ENCODE measurements around the gene CCDC181.

The CCDC181 gene

DNA sequence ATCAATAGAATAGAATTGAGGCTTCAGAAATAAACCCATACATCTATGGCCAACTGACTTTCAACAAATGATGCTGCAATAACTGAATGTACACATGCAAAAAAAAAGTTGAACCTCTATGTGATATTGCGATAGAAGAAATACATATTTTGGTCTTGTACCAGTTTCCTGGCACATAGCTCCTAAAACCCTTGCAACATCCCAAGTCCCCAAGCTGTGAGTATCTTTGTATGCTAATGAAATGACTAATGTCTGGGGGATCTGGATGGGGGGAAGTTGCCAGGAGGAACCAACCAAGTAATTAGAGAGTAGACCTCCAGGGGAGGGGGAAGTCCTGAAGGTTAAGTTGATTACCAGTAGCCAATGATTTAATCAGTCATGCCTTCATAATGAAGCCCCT is 34.9 kb downstream of the CCDC181 start:
- DNase-seq: no peak

DNA sequence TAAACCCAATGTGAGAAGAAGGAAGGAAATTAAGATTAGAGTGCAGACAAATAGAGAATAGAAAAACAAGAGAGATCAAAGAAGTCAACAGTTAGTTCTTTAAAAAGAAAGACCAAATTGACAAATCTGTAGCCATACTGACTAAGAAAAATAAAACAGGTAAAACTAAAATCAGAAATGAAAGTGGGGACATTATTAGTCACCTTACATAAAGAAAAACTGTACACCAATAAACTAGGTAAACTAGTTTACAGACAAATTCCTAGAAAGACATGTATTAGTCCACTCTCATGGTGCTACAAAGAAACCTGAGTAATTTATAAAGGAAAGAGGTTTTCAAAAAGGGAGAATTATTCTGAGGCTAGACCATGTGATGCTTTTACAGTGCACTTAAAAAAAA is 37.0 kb downstream of the CCDC181 start:
- DNase-seq: no peak

DNA sequence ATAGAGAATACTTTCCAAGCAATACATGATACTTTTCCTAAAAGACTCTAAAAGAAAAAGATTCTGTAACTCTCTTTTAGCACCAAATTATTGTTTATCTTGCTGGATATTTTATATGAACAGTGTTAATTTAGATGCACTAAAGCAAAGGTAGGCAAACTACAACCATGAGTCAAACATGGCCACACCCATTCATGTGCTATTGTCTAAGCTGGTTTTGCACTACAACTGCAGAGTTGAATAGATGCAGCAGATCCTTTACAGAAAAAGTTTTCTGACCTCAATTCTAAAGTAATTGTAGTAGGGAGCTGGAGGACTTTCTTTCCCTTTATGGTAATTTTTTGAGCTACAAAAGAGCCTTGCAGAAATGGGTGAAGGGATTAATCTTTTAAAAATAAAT is 39.9 kb downstream of the CCDC181 start:
- DNase-seq: no peak

DNA sequence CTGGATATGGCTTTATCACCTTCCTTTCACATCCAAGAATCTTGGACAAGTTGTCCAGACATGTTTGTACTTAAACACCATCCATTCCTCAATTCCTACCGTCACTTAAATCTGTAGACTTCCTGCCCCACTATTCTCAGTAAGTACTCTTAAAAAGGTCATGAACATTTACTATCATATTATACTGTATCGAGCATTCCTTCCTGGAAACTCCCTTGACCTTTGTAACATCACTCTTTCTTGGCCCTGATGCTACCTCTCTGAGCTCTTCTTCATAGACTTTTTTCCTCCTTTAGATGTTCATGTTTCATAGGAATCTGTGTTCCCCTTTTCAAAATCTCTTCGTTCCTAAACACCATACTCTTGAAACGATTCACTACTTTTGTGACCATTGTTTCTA is 43.8 kb downstream of the CCDC181 start:
- no peak for DNase-seq

DNA sequence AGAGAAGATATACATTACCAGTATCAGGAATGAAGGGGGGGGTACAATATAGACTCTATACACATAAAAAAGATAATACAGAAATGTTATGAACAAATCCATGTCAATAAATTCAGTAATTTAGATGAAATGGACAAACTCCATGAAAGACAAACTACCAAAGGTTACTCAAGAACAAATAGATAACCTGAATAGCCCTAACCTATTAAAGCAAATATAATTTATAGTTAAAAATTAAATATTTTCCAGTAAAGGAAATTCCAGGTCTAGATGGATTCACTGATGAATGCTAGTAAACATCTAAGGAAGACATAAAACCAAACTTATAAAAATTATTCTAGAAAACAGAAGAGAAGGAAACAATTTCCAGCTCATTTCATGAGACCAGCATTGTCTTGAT is 46.1 kb downstream of the CCDC181 start:
- no peak for DNase-seq

DNA sequence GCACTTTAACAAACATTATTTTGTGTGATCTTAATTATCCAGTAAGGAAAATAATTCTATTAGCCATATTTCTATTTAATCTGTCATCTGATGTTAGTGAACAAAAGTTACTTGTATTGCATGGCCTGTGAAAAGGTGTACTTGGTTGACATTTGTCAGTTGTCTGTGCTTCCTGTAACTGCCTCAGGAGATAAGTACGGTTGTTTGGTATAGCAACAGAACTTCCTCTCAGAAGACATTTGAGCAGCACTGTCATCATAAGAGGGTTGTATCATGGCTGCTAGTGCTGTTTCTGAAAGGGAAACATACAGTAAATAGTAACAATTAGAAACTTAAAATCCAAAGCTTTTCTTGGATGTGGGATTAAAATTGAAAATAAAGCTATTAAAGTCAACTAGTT is 55.9 kb downstream of the CCDC181 start:
- DNase-seq: no peak

DNA sequence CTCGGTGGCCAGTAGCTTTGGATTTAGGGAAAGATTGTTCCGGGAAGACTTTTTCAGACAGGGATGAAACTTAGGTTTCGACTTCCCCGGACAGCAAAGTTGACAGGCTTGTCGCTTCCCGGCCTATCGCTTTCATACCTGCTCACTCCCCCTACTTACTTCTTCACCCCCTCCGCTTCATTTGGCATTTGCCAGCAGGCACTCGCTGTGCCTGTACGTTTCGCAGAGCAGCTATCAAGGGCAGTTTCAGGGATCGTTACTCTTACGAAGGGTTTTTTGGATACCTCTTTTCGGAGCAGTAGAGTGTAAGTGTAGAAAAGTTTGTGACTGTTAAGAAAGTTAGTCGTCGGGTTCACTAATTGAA is 58.9 kb downstream of the CCDC181 start:
- peak; percentile 28 for DNase-seq

DNA sequence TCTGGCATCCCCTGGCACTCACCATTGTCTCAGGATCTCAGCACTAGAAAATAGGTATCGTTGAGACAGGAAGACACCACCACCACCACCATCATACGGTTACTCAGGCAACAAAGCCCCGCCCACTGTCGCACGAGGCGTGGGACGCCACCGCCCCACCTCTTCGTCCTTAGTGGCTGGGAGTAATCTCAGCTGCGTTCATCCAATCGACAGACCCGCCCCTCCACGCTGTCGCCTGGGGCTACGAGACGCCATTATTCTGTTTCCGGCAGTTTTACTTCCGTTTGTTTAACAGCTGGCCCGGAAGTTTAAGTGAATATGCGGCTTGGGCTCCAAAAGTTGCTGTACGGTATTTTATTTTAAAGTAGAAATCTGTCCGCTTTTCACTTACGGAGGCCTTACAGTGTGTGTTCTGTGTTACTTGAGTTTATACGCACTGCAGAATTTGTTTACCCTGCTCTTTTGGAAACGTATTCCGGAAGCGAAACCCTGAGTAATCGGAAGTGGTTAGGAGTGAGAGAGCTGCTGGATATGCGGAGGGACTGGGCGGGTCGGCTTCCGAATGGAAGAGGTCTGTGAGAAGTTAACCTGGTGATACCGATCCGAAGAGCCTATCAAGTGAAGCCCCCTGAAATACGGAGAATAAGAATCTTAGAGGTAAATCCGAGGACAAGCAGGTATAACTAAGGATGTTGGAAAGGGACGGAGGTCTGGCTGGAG is 59.4 kb downstream of the CCDC181 start, which contains the start of the genes BLZF1 and NME7:
Gene BLZF1 (plus strand): TSS at position 510 of the 720 bp plus-strand sequence. CDS start 1,328 bp downstream, outside the sequence.
Gene NME7 (minus strand): TSS at position 112 of the 720 bp plus-strand sequence. CDS start 87 bp downstream, at position 25.
- peak; percentile 98 for DNase-seq

DNA sequence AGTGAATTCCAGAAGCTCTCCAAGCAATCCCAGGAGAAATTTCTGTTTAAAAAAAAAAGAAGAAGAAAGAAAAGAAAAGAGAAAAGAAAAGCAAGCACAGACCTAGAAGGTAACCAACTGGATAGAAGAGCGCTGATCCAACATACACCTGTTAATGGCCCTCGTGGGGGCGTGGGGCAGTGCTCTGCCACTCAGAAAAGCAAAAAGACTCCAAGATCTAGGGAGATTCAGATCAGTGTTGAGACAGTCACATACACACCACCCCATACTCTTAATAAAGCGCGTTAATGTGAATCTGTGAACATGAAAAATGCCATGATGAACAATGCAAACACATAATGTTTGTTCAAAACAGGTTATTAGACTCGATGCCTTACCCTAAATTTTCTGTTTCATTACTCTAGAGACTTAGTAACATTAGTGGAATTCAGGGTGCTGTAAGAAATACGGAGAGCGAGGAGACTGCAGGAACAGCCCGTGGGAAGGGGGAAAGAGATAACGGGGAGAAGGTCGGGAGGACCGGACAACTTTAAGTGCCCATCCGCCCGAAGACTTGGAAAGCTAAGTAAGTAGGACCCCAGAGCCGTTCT is 60.1 kb downstream of the CCDC181 start:
- DNase-seq: no peak

DNA sequence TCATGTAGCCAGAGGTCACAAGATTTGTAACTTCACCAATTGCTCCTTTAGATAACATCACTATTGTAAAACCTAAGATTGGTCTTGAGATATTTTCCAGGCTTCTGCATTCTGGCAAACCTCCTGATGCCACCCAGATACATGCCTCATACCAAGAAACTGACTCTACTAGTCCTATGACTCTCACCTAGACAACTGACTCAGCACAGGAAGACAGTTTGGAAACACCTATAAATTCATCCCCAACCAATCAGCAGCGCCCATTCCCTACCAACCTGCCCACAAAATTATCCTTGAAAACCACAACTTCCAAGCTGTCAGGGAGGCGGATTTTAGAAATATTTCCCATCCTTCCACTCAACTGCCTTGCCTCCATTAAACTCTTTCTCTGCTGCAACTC is 62.3 kb downstream of the CCDC181 start:
- no peak for DNase-seq

DNA sequence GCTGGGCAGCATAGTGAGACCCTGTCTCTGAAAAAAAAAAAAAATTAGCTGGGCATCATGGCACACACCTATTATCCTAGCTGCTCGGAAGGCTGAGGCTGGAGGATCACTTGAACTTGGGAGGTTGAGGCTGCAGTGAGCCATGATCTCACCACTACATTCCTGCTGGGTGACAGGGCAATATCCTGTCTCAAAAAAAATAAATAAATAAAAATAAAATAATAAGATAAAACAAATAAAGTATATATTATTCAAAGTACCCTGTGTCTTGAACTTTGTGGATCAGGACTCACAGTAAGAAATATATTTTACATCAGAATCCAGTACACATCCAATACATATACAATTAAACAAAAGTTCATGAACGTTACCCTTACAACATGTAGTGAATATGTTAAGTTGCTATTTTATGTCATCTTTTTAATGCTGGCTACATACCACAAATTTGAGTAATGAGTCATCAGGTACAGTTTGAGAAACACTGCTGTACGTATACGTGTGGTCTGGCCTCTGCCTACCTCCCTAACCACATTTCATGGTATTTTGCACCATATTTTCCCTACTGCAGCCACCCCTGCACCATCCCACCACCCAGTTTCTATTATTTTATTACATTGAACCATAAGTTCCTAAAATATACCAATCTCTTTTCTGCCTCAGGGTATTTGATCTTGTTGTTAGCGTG is 64.1 kb downstream of the CCDC181 start:
- no peak for DNase-seq

DNA sequence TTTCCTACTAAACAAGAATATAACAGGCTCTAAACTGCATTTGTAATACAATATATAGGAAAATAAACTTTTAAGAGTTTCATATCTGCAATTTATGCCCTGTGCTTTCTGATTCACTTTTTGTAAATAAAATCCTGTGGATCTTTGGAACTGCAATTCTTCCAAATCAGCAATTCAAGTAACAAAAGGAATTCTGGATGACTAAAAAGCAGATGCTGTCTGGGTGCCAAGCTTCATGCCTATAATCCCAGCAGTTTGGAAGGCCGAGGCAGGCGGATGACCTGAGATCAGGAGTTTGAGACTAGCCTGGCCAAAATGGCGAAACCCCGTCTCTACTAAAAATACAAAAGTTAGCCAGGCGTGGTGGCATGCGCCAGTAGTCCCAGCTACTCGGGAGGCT is 66.0 kb downstream of the CCDC181 start:
- no peak for DNase-seq

DNA sequence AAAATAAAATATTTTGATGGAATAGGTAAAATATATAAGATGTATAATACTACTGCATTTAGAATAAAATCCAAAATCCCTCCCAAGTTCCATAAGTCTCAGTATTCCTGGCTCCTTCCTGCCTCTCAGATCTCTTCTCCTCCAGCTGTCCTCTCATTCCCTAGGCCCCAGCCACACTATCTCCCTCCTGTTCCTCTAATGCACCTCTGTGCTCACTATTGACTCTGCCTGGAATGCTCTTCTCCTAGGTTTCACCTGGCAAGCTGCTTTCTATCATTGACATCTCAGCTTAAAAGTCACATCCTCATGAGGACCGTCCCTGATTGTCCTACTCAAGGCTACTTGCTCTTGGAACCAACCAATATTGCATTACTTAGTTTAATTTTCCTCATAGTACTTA is 66.9 kb downstream of the CCDC181 start:
- DNase-seq: no peak

DNA sequence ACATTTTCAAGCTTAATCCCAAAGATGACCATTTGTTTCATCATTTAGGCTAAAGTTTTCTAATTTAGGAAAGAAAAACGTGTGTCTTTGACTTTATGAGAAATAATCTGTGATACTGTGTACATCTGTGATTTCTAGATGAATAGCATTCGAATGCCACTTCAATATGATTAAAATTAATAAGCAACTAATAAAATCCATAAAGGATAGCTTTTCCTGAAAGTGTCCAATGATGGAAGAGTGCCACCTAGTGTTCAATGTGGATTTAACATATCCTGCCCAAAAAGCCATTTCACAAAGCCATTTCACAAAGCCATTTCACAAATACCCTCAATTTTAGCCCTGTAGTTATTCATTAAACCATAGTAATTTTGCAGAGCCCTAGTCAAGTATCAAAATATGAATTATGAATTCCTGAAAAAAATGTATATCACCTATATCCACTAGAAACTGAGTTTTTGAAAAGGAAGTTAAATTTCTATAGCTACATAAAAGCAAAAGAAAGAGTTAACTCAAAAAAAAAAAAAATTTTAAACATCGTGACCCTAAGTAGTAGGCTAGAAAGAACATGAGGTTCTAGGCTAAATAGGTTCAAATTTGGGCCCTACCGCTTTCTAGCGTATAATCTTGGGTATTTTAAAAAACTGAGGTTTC is 78.8 kb downstream of the CCDC181 start:
- DNase-seq: peak; percentile 33

DNA sequence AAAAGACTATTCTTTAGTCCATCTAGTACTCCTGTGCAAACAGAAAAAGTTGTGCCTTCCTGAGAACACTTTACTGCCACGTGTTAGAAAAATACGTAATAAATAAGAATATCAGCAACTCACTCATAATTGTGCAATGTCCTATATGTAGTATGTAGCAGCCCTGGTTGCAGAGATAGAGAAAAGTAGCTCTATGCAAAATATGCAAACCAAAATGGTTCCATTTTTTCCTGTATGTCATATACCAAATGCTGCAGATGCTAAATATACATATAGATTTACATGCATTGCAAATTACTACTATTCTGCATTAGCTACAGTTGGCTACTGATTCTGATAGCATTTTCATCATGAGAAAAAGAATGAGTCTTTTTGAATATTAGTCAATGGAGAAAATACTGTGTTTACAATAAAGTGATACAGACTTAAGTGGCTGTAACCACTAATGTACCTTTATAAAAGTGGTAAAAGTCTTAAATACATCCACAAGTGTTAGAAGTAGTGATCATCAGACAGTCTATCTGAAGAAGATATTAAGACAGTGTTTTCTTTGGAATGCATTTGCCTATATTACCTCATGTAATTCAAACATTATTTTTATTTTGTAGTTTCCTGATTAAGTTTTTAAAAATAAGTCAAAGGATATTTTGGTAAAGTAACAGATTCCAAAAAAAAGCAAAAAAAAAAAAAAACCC is 79.4 kb downstream of the CCDC181 start:
- no peak for DNase-seq

DNA sequence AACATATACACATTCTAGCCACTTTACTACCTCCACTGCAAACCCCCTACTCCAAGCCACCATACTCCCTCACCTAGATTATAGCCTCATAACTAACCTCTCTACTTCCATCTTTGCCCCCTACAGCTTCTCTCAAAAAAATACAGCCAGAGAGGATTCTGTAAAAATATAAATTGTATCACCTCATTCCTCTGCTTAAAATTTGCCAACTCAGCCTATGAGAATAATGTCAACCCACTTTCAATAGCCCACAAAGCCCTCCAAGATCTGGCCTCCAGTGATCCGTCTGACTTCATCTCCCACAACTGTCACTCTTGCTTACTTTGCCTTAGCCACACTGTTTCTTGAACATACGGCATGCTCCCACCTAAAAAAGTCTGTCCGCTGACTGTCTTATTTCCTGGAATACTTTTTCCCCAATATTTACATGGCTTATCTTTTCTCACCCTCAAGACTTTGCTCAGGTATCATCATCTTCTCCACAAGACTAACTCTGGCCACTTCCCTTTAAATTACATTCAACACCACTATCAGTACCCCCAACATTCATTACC is 81.2 kb downstream of the CCDC181 start:
- DNase-seq: no peak

DNA sequence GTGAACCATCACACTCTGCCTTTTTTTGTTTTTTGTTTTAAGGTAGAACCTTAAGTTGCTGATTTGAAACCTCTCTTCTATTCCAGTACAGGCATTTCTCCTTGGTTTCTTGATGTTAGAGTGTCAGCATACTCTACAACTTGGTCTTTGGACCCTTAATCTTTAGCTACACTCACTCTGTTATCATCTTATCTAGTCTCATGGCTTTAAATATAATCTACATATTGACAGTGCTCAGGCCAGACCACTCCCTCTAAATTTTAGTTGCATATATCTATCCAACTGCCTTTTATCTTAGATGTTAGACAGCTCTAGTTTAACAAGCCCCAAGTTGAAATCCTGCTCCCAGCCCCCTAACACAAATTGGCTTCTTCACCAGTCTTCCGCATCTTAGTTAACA is 81.8 kb downstream of the CCDC181 start:
- DNase-seq: no peak

Data from CD4-positive, alpha-beta T cell treated with Interleukin-6 for 4 hours (primary cell).